HepG2 (cell line): ENCODE measurements around the gene ZNF334. TPM values are rescaled to one million over a fixed set of nuclear protein-coding genes. Genes with fewer than 3 reads are reported as not detected.

Source experiments
- ATAC-seq: fragments of 200-7000 bp; cut with Tn5 transposase; 3 replicates; pipeline ENCODE4 v1.9.1; 2020; ENCODE audit warnings: mild to moderate bottlenecking, moderate library complexity
- BruUV-seq: library from RNA; stranded (reverse); fragments of 400-500 nt; replicated peaks from 2 replicates; lab custom pipeline; 2021; lab: Mats Ljungman, UMichigan
- CTCF ChIA-PET: fragments of 300-600 bp; formaldehyde crosslinking; extraction: SDS; loops from one replicate; lab custom pipeline; 2021; ENCODE audit warnings: low total read pairs, inconsistent platforms, low intra/inter-chr PET ratio; lab: Yijun Ruan, JAX
- POLR2A ChIA-PET: fragments of 350-600 bp; sonication (Branson Sonifier 250); formaldehyde crosslinking; loops from one replicate; lab custom pipeline; 2020; ENCODE audit warnings: antibody characterized with exemption, inconsistent platforms; lab: Yijun Ruan, JAX
- DNase-seq: peaks from one replicate; pipeline ENCODE4 v3.0.0-alpha.2; 2015; ENCODE audit warnings: low spot score
- FAIRE-seq: peaks from 3 replicates; lab custom pipeline; 2011; peaks lifted over from hg19 to GRCh38; lab: Jason Lieb, UNC
- H2AFZ ChIP-seq: one replicate; pipeline ENCODE4 v1.6.1; 2011; ENCODE audit warnings: low read length, inconsistent platforms
- H3K27ac ChIP-seq: fragments of 300-600 bp; 3 replicates; pipeline ENCODE4 v1.8.0; 2011; ENCODE audit warnings: mixed run types, mild to moderate bottlenecking, mixed read lengths, low read length, inconsistent platforms; ENCODE audit not compliant: insufficient read depth; ENCODE audit errors: extremely low read length
- H3K27me3 ChIP-seq, 2 experiments: fragments of 200-600 bp in 1 of 2; 2 replicates in 1 of 2; 3 replicates in 1 of 2; pipeline versions ENCODE4 v1.6.0 to v1.8.0; 2011; ENCODE audit warnings: low read length in 2 of 2, mild to moderate bottlenecking in 2 of 2, moderate library complexity in 2 of 2, inconsistent platforms in 1 of 2; ENCODE audit not compliant: insufficient read depth in 2 of 2, control insufficient read depth in 1 of 2
- H3K36me3 ChIP-seq, 2 experiments: fragments of 200-600 bp in 1 of 2; replicated peaks in 1 of 2; 2 replicates in 1 of 2; 3 replicates in 1 of 2; pipeline versions ENCODE4 v1.5.1 to v1.8.0; 2011; ENCODE audit warnings: low read length in 2 of 2, inconsistent platforms in 1 of 2; ENCODE audit not compliant: insufficient read depth in 2 of 2, control insufficient read depth in 1 of 2
- H3K4me1 ChIP-seq: 2 replicates; pipeline ENCODE4 v1.5.1; 2012; ENCODE audit warnings: low read length, inconsistent platforms; ENCODE audit not compliant: insufficient read depth
- H3K4me2 ChIP-seq: 2 replicates; pipeline ENCODE4 v1.6.0; 2011; ENCODE audit warnings: low read depth, low read length, inconsistent platforms
- H3K4me3 ChIP-seq, 3 experiments: fragments of 200-600 bp in 1 of 3; sonication (generic), shearing (Covaris generic) in 1 of 3; replicated peaks in 1 of 3; 2 replicates each; pipeline ENCODE4 v1.5.1; 2011 to 2016; ENCODE audit warnings: low read length in 3 of 3, inconsistent platforms in 2 of 3, low read depth in 2 of 3, mild to moderate bottlenecking in 2 of 3, control low read depth in 1 of 3, mixed read lengths in 1 of 3; ENCODE audit not compliant: insufficient read depth in 1 of 3
- H3K79me2 ChIP-seq: one replicate; pipeline ENCODE4 v1.6.1; 2011; ENCODE audit warnings: low read length, inconsistent platforms; ENCODE audit not compliant: insufficient read depth
- H3K9ac ChIP-seq: 2 replicates; pipeline ENCODE4 v1.6.0; 2011; ENCODE audit warnings: mild to moderate bottlenecking, low read depth, low read length, inconsistent platforms; ENCODE audit not compliant: insufficient read depth
- H3K9me3 ChIP-seq: 2 replicates; pipeline ENCODE4 v1.5.1; 2012; ENCODE audit warnings: mild to moderate bottlenecking, low read length
- H4K20me1 ChIP-seq: 2 replicates; pipeline ENCODE4 v1.6.0; 2011; ENCODE audit warnings: inconsistent platforms, mild to moderate bottlenecking, low read length, moderate library complexity; ENCODE audit not compliant: insufficient read depth
- DBP ChIP-seq: sonication (generic); formaldehyde crosslinking; IDR thresholded peaks from 2 replicates; pipeline ENCODE4 v1.4.0; 2020; ENCODE audit warnings: missing genetic modification reagents; ENCODE audit errors: not compliant biosample characterization
- MAFF ChIP-seq: IDR thresholded peaks from 2 replicates; pipeline ENCODE4 v1.6.1; 2011; ENCODE audit warnings: low read depth, low read length, improper control_type of control experiment
- MAFK ChIP-seq, 2 experiments: IDR thresholded peaks in 1 of 2; conservative IDR thresholded peaks in 1 of 2; 2 replicates each; pipeline ENCODE4 v1.6.1; 2011; ENCODE audit warnings: improper control_type of control experiment in 2 of 2, low read length in 2 of 2
- REST ChIP-seq, 2 experiments: IDR thresholded peaks; 2 replicates each; pipeline ENCODE4 v1.6.1; 2011 to 2012; ENCODE audit warnings: low read length in 2 of 2, borderline replicate concordance in 1 of 2, low read depth in 1 of 2, mild to moderate bottlenecking in 1 of 2, moderate library complexity in 1 of 2
- TRAFD1 ChIP-seq: sonication (generic); formaldehyde crosslinking; IDR thresholded peaks from 2 replicates; pipeline ENCODE4 v1.5.1; 2020; ENCODE audit warnings: missing genetic modification reagents, mild to moderate bottlenecking, borderline replicate concordance
- WGBS: methylation state at CpG from one replicate; pipeline ENCODE4 v1.1.6; 2017; ENCODE audit warnings: low lambda C conversion rate; 5-methylcytosine and 5-hydroxymethylcytosine counted together
- in situ Hi-C: cut with HindIII; loops from 2 replicates; pipeline ENCODE4 v1.10.0; 2017; ENCODE audit warnings: low pct_unique_long_range_greater_than_20kb; ENCODE audit not compliant: extremely low pct_ligation_motif_present
- intact Hi-C: fragments of 100-400 bp; cut with micrococcal nuclease; formaldehyde crosslinking; loops from one replicate; pipeline ENCODE4 v1.10.0; 2022; ENCODE audit not compliant: unreplicated experiment
- polyA plus RNA-seq, 8 experiments: library from polyadenylated mRNA; depleted of rRNA in 3 of 8; stranded (reverse) in 7 of 8; unstranded in 1 of 8; fragments of >200 nt; fragmentation: Illumina TruSeq in 4 of 8; extraction: Trizol in 4 of 8; gene quantifications; 2 replicates each; pipeline versions ENCODE4 v1.2.1 to v1.2.3, GENCODE V29; 2011 to 2016; ENCODE audit warnings: low read depth in 4 of 8, missing spikeins in 1 of 8, mixed read lengths in 1 of 8; ENCODE audit not compliant: insufficient read depth in 1 of 8
- total RNA-seq, 5 experiments: library from RNA; depleted of rRNA; stranded (reverse); fragments of >200 nt; fragmentation: Illumina TruSeq; extraction: Trizol; gene quantifications; 2 replicates each; pipeline ENCODE4 v1.2.3, GENCODE V29; 2016; ENCODE audit warnings: low read depth in 1 of 5

ZNF334 gene
- total and polyA plus RNA-seq, 2 of the 13 experiments (the other 11 are each of a cell fraction or from before 2014, with no cell fraction given) = 4.8 to 7.8 TPM

GRCh38 chr20:46483879-46484278 lies 29.5 kb downstream of the ZNF334 start:
- CTCF ChIA-PET = no interaction called here
- H3K27me3 ChIP-seq = no peaks in the 10 kb centered on the region

More at GRCh38 chr20:46483879-46484278, 29.5 kb downstream of the ZNF334 start:
- Histone ChIP-seq H3K4me3 (no peak overlapping the region), H3K36me3 (no peaks in the 10 kb centered on the region), H3K9ac (no peak overlapping the region), H2AFZ (no peak overlapping the region), H3K4me2 (no peak overlapping the region), H3K4me1 (no peaks in the 10 kb centered on the region), H3K79me2 (no peaks in the 10 kb centered on the region), H3K9me3 (no peaks in the 10 kb centered on the region), H3K27ac (no peak overlapping the region), H4K20me1 (no peaks in the 10 kb centered on the region)
- FAIRE-seq (no peak), DNase-seq (no peak), ATAC-seq (no peak)
- TF ChIP-seq REST (IDR thresholded peaks at IDR 0.05; ENCODE audit: borderline replicate concordance in 1 of 2, low read depth in 1 of 2, low read length in 2 of 2) = no peak
- TF ChIP-seq DBP (CRISPR knock-in tag) = no peak
- TF ChIP-seq MAFF = peak; percentile 77
- no peak for TF ChIP-seq TRAFD1 (CRISPR knock-in tag)
- peak; percentile 79 to 82 for TF ChIP-seq MAFK (conservative IDR thresholded peaks at IDR 0.05 in 1 of 2, IDR thresholded peaks at IDR 0.05 in 1 of 2; ENCODE audit: low read length in 2 of 2)
- POLR2A ChIA-PET = no interaction called here
- in situ Hi-C loops (no loop called here), intact Hi-C loops (no loop called here)
- no TSS peak for BruUV-seq
- 11% methylated on average over 2 of the region's 2 CpGs for WGBS
